OCI-LY3 (cell line): ENCODE results near the gene RBL1.

Source experiments
- H2AFZ ChIP-seq: fragments of 200-600, 300-600 bp; shearing (Covaris generic); 2 replicates; pipeline ENCODE4 v1.6.0; 2014; ENCODE audit warnings: antibody characterized with exemption, low read depth, low read length
- H3K27ac ChIP-seq: fragments of 200-600, 300-600 bp; sonication (generic); 2 replicates; pipeline ENCODE4 v1.5.1; 2014; ENCODE audit warnings: mild to moderate bottlenecking, low read length, moderate library complexity, mixed read lengths
- H3K27me3 ChIP-seq: fragments of 200-600, 300-600 bp; sonication (generic); 2 replicates; pipeline ENCODE4 v1.6.1; 2014; ENCODE audit warnings: low read depth, low read length, mixed read lengths
- H3K36me3 ChIP-seq: fragments of 200-600, 300-600 bp; sonication (generic); replicated peaks from 2 replicates; pipeline ENCODE3; 2014; ENCODE audit warnings: low read depth, low read length, mixed read lengths
- H3K4me1 ChIP-seq: fragments of 300-600, 200-600 bp; sonication (generic); 2 replicates; pipeline ENCODE4 v1.6.1; 2014; ENCODE audit warnings: low read length, mixed read lengths
- H3K4me2 ChIP-seq: fragments of 200-600, 300-600 bp; sonication (generic); 2 replicates; pipeline ENCODE4 v1.6.1; 2014; ENCODE audit warnings: low read length, mixed read lengths
- H3K4me3 ChIP-seq: fragments of 300-600, 200-600 bp; sonication (generic); 2 replicates; pipeline ENCODE4 v1.5.1; 2014; ENCODE audit warnings: antibody characterized with exemption, mild to moderate bottlenecking, low read length, moderate library complexity
- H3K79me2 ChIP-seq: fragments of 300-600, 200-600 bp; shearing (Covaris generic); 2 replicates; pipeline ENCODE4 v1.6.1; 2014; ENCODE audit warnings: mild to moderate bottlenecking, low read length, mixed read lengths
- H3K9ac ChIP-seq: fragments of 300-600, 200-600 bp; shearing (Covaris generic); 2 replicates; pipeline ENCODE4 v1.6.0; 2014; ENCODE audit warnings: mild to moderate bottlenecking, low read length, moderate library complexity
- H3K9me3 ChIP-seq: fragments of 200-600, 300-600 bp; shearing (Covaris generic); 2 replicates; pipeline ENCODE4 v1.6.1; 2014; ENCODE audit warnings: low read length, mixed read lengths; ENCODE audit not compliant: insufficient read depth
- H4K20me1 ChIP-seq: fragments of 200-600, 300-600 bp; sonication (generic); 2 replicates; pipeline ENCODE4 v1.6.1; 2016; ENCODE audit warnings: low read length, mixed read lengths; ENCODE audit not compliant: insufficient read depth
- EZH2phosphoT487 ChIP-seq: fragments of 200-600 bp; shearing (Covaris generic); IDR thresholded peaks from 2 replicates; pipeline ENCODE4 v1.6.1; 2018; ENCODE audit warnings: antibody characterized with exemption, mixed run types, low read depth
- TF ChIP-seq, protein P1 (sequence below): fragments of 200-600, 300-600 bp; sonication (generic); IDR thresholded peaks from 2 replicates; pipeline ENCODE4 v1.5.1; 2014; ENCODE audit warnings: antibody characterized with exemption, low read length, low read depth

The RBL1 gene

DNA sequence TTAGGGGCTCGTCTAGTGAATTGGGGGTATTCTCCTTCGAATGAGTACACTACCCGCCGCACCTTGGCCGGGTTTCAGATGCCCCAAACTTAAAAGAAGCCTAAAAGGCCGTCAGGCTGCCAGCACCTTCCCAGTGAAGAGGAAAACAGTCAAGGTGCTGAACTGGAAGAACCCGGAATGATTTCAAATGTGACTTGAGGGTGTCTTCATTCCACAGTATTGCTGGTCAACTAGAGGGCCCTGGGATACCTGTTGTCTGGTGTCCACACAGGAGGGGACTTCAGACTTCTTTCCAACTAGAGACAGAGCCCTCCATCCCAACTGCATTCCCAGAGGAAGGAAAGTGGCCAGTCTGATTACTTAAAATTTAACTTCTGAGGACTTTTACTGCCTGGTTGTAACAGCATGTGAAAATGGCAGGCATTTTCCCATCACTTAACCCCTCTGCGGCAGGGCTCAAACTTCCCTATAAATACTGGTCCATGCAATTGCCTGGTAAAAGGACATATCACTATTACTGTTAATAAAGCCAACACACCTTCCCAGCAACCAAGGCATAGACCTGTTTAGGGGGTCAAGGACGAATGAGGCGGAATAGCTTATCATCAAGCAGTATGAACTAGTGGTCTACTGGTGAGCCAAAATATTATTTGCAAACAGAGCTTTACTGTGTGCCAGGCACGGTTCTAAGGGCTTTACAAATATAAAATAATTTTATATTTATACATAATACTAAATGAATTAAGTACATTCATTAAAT lies 143.6 kb downstream of the RBL1 start:
- Histone ChIP-seq H3K4me3 (peak overlapping the region; percentile 86), H3K9ac (peak overlapping the region; percentile 63), H3K9me3 (no peaks in the 10 kb centered on the region), H3K27me3 (no peaks in the 10 kb centered on the region), H3K79me2 (peaks cover 22% of the 10 kb centered on the region), H3K4me2 (peak overlapping the region; percentile 79), H3K27ac (peak overlapping the region; percentile 13), H4K20me1 (peaks cover 3% of the 10 kb centered on the region; the same call in 1 of the 2 replicates), H3K36me3 (no peaks in the 10 kb centered on the region), H2AFZ (peak overlapping the region; percentile 96), H3K4me1 (peaks cover 19% of the 10 kb centered on the region)
- TF ChIP-seq EZH2phosphoT487, result no peak
- TF ChIP-seq, protein P1, sequence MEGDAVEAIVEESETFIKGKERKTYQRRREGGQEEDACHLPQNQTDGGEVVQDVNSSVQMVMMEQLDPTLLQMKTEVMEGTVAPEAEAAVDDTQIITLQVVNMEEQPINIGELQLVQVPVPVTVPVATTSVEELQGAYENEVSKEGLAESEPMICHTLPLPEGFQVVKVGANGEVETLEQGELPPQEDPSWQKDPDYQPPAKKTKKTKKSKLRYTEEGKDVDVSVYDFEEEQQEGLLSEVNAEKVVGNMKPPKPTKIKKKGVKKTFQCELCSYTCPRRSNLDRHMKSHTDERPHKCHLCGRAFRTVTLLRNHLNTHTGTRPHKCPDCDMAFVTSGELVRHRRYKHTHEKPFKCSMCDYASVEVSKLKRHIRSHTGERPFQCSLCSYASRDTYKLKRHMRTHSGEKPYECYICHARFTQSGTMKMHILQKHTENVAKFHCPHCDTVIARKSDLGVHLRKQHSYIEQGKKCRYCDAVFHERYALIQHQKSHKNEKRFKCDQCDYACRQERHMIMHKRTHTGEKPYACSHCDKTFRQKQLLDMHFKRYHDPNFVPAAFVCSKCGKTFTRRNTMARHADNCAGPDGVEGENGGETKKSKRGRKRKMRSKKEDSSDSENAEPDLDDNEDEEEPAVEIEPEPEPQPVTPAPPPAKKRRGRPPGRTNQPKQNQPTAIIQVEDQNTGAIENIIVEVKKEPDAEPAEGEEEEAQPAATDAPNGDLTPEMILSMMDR, result no peak

GRCh38 chr20:36951198-36951978 lies 144.4 kb downstream of the RBL1 start, which contains the start of gene SAMHD1:
Gene SAMHD1 (minus strand): TSS chr20:36951708. CDS start chr20:36951643, 65 bp downstream.
- Histone ChIP-seq H3K4me2 (peak within 1 kb of the TSS; percentile 93), H3K79me2 (peaks cover 22% of the 10 kb centered on the region), H3K9me3 (no peaks in the 10 kb centered on the region), H3K4me1 (peaks cover 25% of the 10 kb centered on the region), H3K27me3 (no peaks in the 10 kb centered on the region), H3K36me3 (peaks cover 3% of the 10 kb centered on the region), H4K20me1 (peaks cover 3% of the 10 kb centered on the region; the same call in 1 of the 2 replicates), H3K4me3 (peak within 1 kb of the TSS; percentile 86), H3K27ac (peak within 1 kb of the TSS; percentile 63), H2AFZ (peak within 1 kb of the TSS; percentile 96), H3K9ac (peak within 1 kb of the TSS; percentile 76)
- no peak for TF ChIP-seq EZH2phosphoT487
- TF ChIP-seq, protein P1, result no peak

DNA sequence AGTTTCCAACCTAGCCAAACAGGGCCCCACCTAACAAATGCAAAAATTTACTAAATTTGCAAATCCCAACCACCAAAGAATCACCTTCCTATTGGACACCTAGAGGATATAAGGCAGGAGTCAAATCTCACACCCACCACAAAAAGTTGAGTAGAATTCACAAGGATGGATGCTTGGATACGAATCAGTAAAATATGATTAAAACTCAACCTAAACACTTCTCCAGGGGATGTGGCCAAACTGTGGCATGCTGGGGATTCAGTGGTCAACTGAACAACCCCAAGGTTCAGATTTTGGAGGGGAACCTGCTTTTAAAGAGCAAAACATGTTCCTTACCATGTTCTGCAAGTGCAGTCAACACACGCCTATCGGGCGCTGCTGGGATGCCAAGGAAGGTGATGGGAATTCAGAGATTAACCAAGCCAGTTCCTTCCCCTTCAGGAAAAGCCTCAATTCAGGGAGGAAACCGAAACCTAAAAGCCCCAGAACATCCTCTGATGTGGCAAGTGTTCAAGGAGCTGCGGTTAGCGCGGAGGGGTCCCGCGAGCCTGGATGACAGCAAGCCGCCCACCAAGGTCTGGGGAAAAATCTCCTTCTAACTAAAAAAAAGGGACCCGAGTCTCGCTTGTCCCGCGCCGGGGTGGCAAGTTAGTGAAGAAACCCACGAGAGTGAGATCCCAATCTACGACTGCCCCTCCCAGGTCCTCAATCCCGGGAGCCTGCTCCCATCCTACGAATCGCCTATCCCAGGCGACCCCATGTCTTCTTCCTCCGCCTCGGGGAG lies 145.2 kb downstream of the RBL1 start:
- Histone ChIP-seq H3K9ac (peak overlapping the region; percentile 76), H3K27me3 (no peaks in the 10 kb centered on the region), H3K4me1 (peaks cover 25% of the 10 kb centered on the region), H3K4me3 (peak overlapping the region; percentile 86), H4K20me1 (peaks cover 3% of the 10 kb centered on the region; the same call in 1 of the 2 replicates), H3K4me2 (peak overlapping the region; percentile 93), H3K36me3 (peaks cover 3% of the 10 kb centered on the region), H3K27ac (peak overlapping the region; percentile 63), H2AFZ (peak overlapping the region; percentile 79; the same call in 1 of the 2 replicates), H3K9me3 (no peaks in the 10 kb centered on the region), H3K79me2 (peaks cover 22% of the 10 kb centered on the region)
- TF ChIP-seq EZH2phosphoT487, result no peak
- TF ChIP-seq, protein P1, result no peak
